Glomerular endothelial cell (primary cell): ENCODE data around the gene SYTL1. TPM values are rescaled to one million over a fixed set of nuclear protein-coding genes. Genes with fewer than 3 reads are reported as not detected.

ENCODE experiments used
- DNase-seq: peaks from one replicate; pipeline ENCODE4 v3.0.0-alpha.2; 2011; ENCODE audit warnings: low read depth, low spot score; ENCODE audit errors: extremely low read depth
- total RNA-seq: library from RNA; depleted of rRNA; stranded (reverse); fragments of >200 nt; gene quantifications from 2 replicates; pipeline ENCODE4 v1.2.3, GENCODE V29; 2015

SYTL1 gene
- total RNA-seq, result 1.8 and 5.4 TPM in 2 replicates

GRCh38 chr1:27341525-27342252 lies at the start of gene SYTL1:
Gene SYTL1, plus strand, starts transcription at chr1:27342022. Its CDS starts 3,313 bp downstream, at chr1:27345335.
- no peak for DNase-seq

- DNase-seq, result no peak
Observed at GRCh38 chr1:27292106-27292505, 49.7 kb upstream of the SYTL1 start.

GRCh38 chr1:27293915-27294314 lies 47.9 kb upstream of the SYTL1 start:
- no peak for DNase-seq

- DNase-seq, result no peak
Observed at GRCh38 chr1:27296773-27297291, 45.0 kb upstream of the SYTL1 start.

- DNase-seq, result no peak
Observed at GRCh38 chr1:27297903-27298302, 43.9 kb upstream of the SYTL1 start.

- DNase-seq, result no peak
Observed at GRCh38 chr1:27298632-27299384, 43.0 kb upstream of the SYTL1 start.

GRCh38 chr1:27299385-27300271 lies 42.2 kb upstream of the SYTL1 start:
- DNase-seq, result no peak

GRCh38 chr1:27300341-27301051 lies 41.3 kb upstream of the SYTL1 start:
- DNase-seq, result peak; percentile 42

GRCh38 chr1:27301052-27301422 lies 40.8 kb upstream of the SYTL1 start:
- DNase-seq, result no peak

- no peak for DNase-seq
Observed at GRCh38 chr1:27301582-27302199, 40.1 kb upstream of the SYTL1 start.

GRCh38 chr1:27302612-27303011 lies 39.2 kb upstream of the SYTL1 start:
- no peak for DNase-seq

- no peak for DNase-seq
Observed at GRCh38 chr1:27303509-27303908, 38.3 kb upstream of the SYTL1 start.

GRCh38 chr1:27306071-27306470 lies 35.8 kb upstream of the SYTL1 start:
- no peak for DNase-seq

GRCh38 chr1:27306892-27307761 lies 34.7 kb upstream of the SYTL1 start:
- no peak for DNase-seq

- no peak for DNase-seq
Observed at GRCh38 chr1:27307874-27308598, 33.8 kb upstream of the SYTL1 start.

- DNase-seq, result no peak
Observed at GRCh38 chr1:27314169-27314568, 27.7 kb upstream of the SYTL1 start.

- no peak for DNase-seq
Observed at GRCh38 chr1:27314737-27315136, 27.1 kb upstream of the SYTL1 start.

GRCh38 chr1:27316860-27317259 lies 25.0 kb upstream of the SYTL1 start:
- DNase-seq, result no peak
